Measurements from ENCODE around the gene TATDN3.
"Not testable (repeated sequence)": the region's sequence is repeated elsewhere in the genome, so short reads cannot be mapped to it uniquely, and the experiment has no call there.

The TATDN3 gene

GRCh38 chr1:212773011-212773410 lies 18.7 kb upstream of the TATDN3 start:
- DNase-seq (ENCODE audit: extremely low spot score), result no peak
- no peak for TF ChIP-seq CTCF (IDR thresholded peaks at IDR 0.05; ENCODE audit: control extremely low read depth, extremely low read depth, low read depth, missing control alignments)
- ChIA-PET CTCF (interaction anchor here (0.6 to 3.5 kb wide), 6 partner anchors 8 to 108 kb away, joined by 3 to 13 read pairs (median 6); no protein-coding TSS in a partner anchor), POLR2A (no interaction called here)

DNA sequence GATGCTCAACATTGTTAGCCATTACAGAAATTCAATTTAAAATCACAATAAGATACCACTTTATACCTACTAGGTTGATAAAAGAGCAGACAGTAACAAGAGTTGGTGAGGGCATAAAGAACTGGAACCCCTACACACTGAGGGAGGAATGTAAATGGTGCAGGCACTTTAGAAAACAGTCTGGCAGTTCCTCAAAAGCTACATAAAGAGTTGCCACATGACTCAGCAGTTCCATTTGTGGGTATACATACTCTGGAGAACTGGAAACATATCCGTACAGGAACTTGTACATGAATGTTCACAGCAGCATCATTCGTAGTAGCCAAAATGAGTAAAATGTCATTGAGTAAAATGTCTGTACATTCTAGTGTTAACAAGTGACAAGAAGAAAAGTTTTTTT lies 17.1 kb upstream of the TATDN3 start:
- ChIA-PET POLR2A (no interaction called here), CTCF (interaction anchor here (3.9 kb wide), 1 partner anchor 110 kb away, joined by 28 read pairs; no protein-coding TSS in a partner anchor)
- no peak for TF ChIP-seq CTCF (IDR thresholded peaks at IDR 0.05; ENCODE audit: control extremely low read depth, extremely low read depth, low read depth, missing control alignments)
- no peak for DNase-seq (ENCODE audit: extremely low spot score)

DNA sequence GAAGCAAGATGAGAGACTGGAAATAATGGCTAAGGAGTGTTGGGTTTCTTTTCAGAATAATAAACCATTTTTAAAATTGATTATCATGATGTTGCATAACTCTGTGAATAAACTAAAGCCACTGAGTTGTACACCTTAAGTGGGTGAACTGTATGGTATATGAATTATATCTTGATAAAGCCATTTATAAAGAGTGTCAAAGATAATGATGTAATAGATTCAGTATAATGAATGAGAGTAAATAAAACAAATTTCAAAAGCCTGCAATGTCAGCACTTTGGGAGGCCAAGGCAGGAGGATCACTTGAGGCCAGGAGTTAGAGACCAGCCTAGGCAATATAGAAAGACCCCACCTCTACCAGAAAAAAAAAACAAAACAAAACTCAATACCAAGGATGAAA lies 16.5 kb upstream of the TATDN3 start:
- ChIA-PET CTCF (interaction anchor here (1.8 to 3.9 kb wide), 3 partner anchors 110 to 298 kb away, joined by 4 to 28 read pairs (median 8); no protein-coding TSS in a partner anchor), POLR2A (no interaction called here)
- no peak for TF ChIP-seq CTCF (IDR thresholded peaks at IDR 0.05; ENCODE audit: control extremely low read depth, extremely low read depth, low read depth, missing control alignments)
- DNase-seq (ENCODE audit: extremely low spot score), result no peak

DNA sequence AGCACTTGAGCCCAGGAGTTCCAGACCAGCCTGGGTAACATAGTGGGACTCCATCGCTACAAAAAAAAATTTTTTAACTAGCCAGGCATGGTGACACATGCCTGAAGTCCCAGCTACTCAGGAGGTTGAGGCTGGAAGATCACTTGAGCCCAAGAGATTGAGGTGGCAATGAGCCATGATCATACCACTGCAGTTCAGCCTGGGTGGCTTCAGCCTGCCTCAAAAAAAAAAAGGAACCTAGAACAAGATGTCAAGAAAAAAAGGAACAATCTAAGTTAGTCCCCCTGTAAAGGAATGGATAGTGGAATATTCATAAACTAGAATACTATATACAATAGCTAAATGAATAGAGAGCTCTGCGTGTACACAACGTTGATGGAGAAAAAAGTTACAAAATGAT lies 14.5 kb upstream of the TATDN3 start:
- CTCF ChIA-PET, result interaction anchor here (0.8 to 3.9 kb wide), 8 partner anchors 9 to 1096 kb away, joined by 3 to 28 read pairs (median 4); no protein-coding TSS in a partner anchor
- DNase-seq (ENCODE audit: extremely low spot score), result no peak
- POLR2A ChIA-PET, result interaction anchor here (0.6 kb wide), 1 partner anchor 163 kb away, joined by 3 read pairs; no protein-coding TSS in a partner anchor
- TF ChIP-seq CTCF (IDR thresholded peaks at IDR 0.05; ENCODE audit: control extremely low read depth, extremely low read depth, low read depth, missing control alignments), result no peak

DNA sequence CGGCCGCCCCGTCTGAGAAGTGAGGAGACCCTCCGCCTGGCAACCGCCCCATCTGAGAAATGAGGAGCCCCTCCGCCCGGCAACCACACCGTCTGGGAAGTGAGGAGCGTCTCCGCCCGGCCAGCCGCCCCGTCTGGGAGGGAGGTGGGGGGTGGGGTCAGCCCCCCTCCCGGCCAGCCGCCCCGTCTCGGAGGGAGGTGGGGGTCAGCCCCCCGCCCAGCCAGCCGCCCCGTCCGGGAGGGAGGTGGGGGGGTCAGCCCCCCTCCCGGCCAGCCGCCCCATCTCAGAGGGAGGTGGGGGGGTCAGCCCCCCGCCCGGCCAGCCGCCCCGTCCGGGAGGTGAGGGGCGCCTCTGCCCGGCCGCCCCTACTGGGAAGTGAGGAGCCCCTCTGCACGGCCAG lies 12.6 kb upstream of the TATDN3 start:
- DNase-seq (ENCODE audit: extremely low spot score); POLR2A ChIA-PET; CTCF ChIA-PET: not testable (repeated sequence)

GRCh38 chr1:212780759-212781158 lies 10.9 kb upstream of the TATDN3 start:
- ChIA-PET CTCF (interaction anchor here (0.9 to 5.3 kb wide), 13 partner anchors 9 to 325 kb away, joined by 3 to 43 read pairs (median 8); no protein-coding TSS in a partner anchor), POLR2A (no interaction called here)
- no peak for TF ChIP-seq CTCF (IDR thresholded peaks at IDR 0.05; ENCODE audit: control extremely low read depth, extremely low read depth, low read depth, missing control alignments)
- DNase-seq (ENCODE audit: extremely low spot score), result no peak

GRCh38 chr1:212781225-212781624 lies 10.5 kb upstream of the TATDN3 start:
- CTCF ChIA-PET, result interaction anchor here (0.7 to 5.3 kb wide), 22 partner anchors 9 to 326 kb away, joined by 3 to 43 read pairs (median 5); partner anchors contain the start of genes NSL1 and TATDN3
- POLR2A ChIA-PET, result no interaction called here
- DNase-seq (ENCODE audit: extremely low spot score), result no peak
- TF ChIP-seq CTCF (IDR thresholded peaks at IDR 0.05; ENCODE audit: control extremely low read depth, extremely low read depth, low read depth, missing control alignments), result no peak
